ENCODE measurements around the gene TPTE.
"Not testable (repeated sequence)": the region's sequence is repeated elsewhere in the genome, so short reads cannot be mapped to it uniquely, and the experiment has no call there.

GRCh38 chr21:10617133-10617752 is 95.9 kb downstream of the TPTE start:
- TF ChIP-seq CTCF (IDR thresholded peaks at IDR 0.05); REST (IDR thresholded peaks at IDR 0.05; ENCODE audit: insufficient read depth in 1 of 2, low read depth in 2 of 2, low read length in 1 of 2); TCF7L2 (IDR thresholded peaks at IDR 0.05; ENCODE audit: low read depth, low read length); POLR2AphosphoS5 (IDR thresholded peaks at IDR 0.05; ENCODE audit: low read depth, low read length): not testable (repeated sequence)

All from Panc1 (cell line).